ENCODE results near the gene ARVCF. TPM values are rescaled to one million over a fixed set of nuclear protein-coding genes. Genes with fewer than 3 reads are reported as not detected.

ARVCF gene
- total and polyA plus RNA-seq, 9 of the 15 experiments (the other 6 are each of a cell fraction or from before 2014, with no cell fraction given) = 0.03 to 97.4 (median 15.6) TPM

- TF ChIP-seq ETV6 (IDR thresholded peaks at IDR 0.05; ENCODE audit: borderline replicate concordance in 1 of 2, low read depth in 2 of 2, low read length in 1 of 2) (no peak), ETV6 (CRISPR knock-in tag; IDR thresholded peaks at IDR 0.05; ENCODE audit: borderline replicate concordance) (no peak), CBX2 (IDR thresholded peaks at IDR 0.05; ENCODE audit: insufficient read depth, low read length, poor library complexity, severe bottlenecking) (no peak), ATF4 (CRISPR knock-in tag; IDR thresholded peaks at IDR 0.05) (no peak), ESRRA (IDR thresholded peaks at IDR 0.05; ENCODE audit: borderline replicate concordance, low read depth) (no peak), MYNN (IDR thresholded peaks at IDR 0.05) (no peak; the same call in 1 of the 2 replicates), MYNN (CRISPR knock-in tag; IDR thresholded peaks at IDR 0.05) (no peak), NUFIP1 (IDR thresholded peaks at IDR 0.05; ENCODE audit: partially characterized antibody) (no peak), DMBX1 (CRISPR knock-in tag; IDR thresholded peaks at IDR 0.05; ENCODE audit: borderline replicate concordance) (no peak), KDM4B (IDR thresholded peaks at IDR 0.05; ENCODE audit: borderline replicate concordance in 2 of 2, low read depth in 1 of 2) (no peak), SRSF7 (optimal IDR thresholded peaks at IDR 0.05; ENCODE audit: low read depth, low read length) (no peak), SIRT6 (IDR thresholded peaks at IDR 0.05; ENCODE audit: low read depth, low read length) (peak; percentile 63), TSC22D4 (tag; IDR thresholded peaks at IDR 0.05) (no peak), YY1 (IDR thresholded peaks at IDR 0.05; ENCODE audit: borderline replicate concordance in 1 of 3, control insufficient read depth in 1 of 3, extremely low read depth in 1 of 3, insufficient read depth in 3 of 3, insufficient read length in 1 of 3, insufficient replicate concordance in 2 of 3, low read depth in 1 of 3, low read length in 2 of 3) (no peak), PRPF4 (IDR thresholded peaks at IDR 0.05; ENCODE audit: insufficient read depth, low read depth, low read length, poor library complexity, severe bottlenecking) (no peak), FUS (optimal IDR thresholded peaks at IDR 0.05; ENCODE audit: low read depth, low read length) (no peak), SMAD1 (IDR thresholded peaks at IDR 0.05; ENCODE audit: low read depth, low read length, partially characterized antibody) (no peak), ZNF511 (CRISPR knock-in tag; IDR thresholded peaks at IDR 0.05) (no peak), SNRNP70 (optimal IDR thresholded peaks at IDR 0.05; ENCODE audit: low read depth, low read length) (peak; percentile 80), ZBTB17 (CRISPR knock-in tag; IDR thresholded peaks at IDR 0.05) (no peak), ZC3H8 (IDR thresholded peaks at IDR 0.05) (no peak), POLR2AphosphoS2 (IDR thresholded peaks at IDR 0.05; ENCODE audit: low read length) (peak; percentile 84), POLR2A (conservative IDR thresholded peaks at IDR 0.05) (peak; percentile 61), ZNF197 (CRISPR knock-in tag; IDR thresholded peaks at IDR 0.05; ENCODE audit: low read depth) (no peak)
Measured at GRCh38 chr22:19955241-19956128, 61.1 kb downstream of the ARVCF start (continued).

Measured in K562 (cell line).